Fibroblast of skin of abdomen (primary cell): ENCODE results near the gene MIPOL1.
A peak's percentile ranks its signal among the peaks of the same experiment; 100 is the strongest.

Experiments
- DNase-seq: peaks from one replicate; pipeline ENCODE4 v3.0.0-alpha.2; 2013

Gene MIPOL1

GRCh38 chr14:37588956-37589714, 391.4 kb downstream of the MIPOL1 start:
- DNase-seq, result no peak

- DNase-seq, result no peak
Observed at GRCh38 chr14:37589715-37590427, 392.1 kb downstream of the MIPOL1 start.

GRCh38 chr14:37590428-37591139, 392.8 kb downstream of the MIPOL1 start:
- no peak for DNase-seq

GRCh38 chr14:37591311-37591940, 393.7 kb downstream of the MIPOL1 start:
- no peak for DNase-seq

GRCh38 chr14:37591941-37592481, 394.3 kb downstream of the MIPOL1 start:
- DNase-seq, result no peak

GRCh38 chr14:37592482-37593408, 395.0 kb downstream of the MIPOL1 start:
- no peak for DNase-seq

GRCh38 chr14:37593511-37594237, 395.9 kb downstream of the MIPOL1 start:
- no peak for DNase-seq

GRCh38 chr14:37594238-37594970, 396.7 kb downstream of the MIPOL1 start:
- DNase-seq, result peak; percentile 72

GRCh38 chr14:37594971-37595808, 397.5 kb downstream of the MIPOL1 start, which contains the start of the genes FOXA1 and TTC6:
Gene FOXA1 (minus strand): TSS chr14:37595249. CDS start chr14:37594972, 277 bp downstream.
Gene TTC6 (plus strand): TSS chr14:37595629. CDS start chr14:37622065, 26,436 bp downstream.
- no peak for DNase-seq

- DNase-seq, result no peak
Observed at GRCh38 chr14:37595809-37596621, 398.3 kb downstream of the MIPOL1 start.

GRCh38 chr14:37596790-37597472, 399.2 kb downstream of the MIPOL1 start:
- no peak for DNase-seq

- DNase-seq, result no peak
Observed at GRCh38 chr14:37597538-37597913, 399.8 kb downstream of the MIPOL1 start.

GRCh38 chr14:37597914-37598746, 400.4 kb downstream of the MIPOL1 start:
- DNase-seq, result no peak

- no peak for DNase-seq
Observed at GRCh38 chr14:37598747-37599506, 401.2 kb downstream of the MIPOL1 start.

- no peak for DNase-seq
Observed at GRCh38 chr14:37599507-37600368, 402.0 kb downstream of the MIPOL1 start.
